RWPE1 (cell line): ENCODE measurements around the gene ZMIZ1.
A peak's percentile ranks its signal among the peaks of the same experiment; 100 is the strongest.

Experiments used
- CTCF ChIA-PET: fragments of 350-600 bp; sonication (Branson Sonifier 250); formaldehyde crosslinking; extraction: SDS; loops from one replicate; lab custom pipeline; 2021; lab: Yijun Ruan, JAX
- POLR2A ChIA-PET: fragments of 400-600 bp; formaldehyde crosslinking; extraction: SDS; loops from one replicate; lab custom pipeline; 2020; ENCODE audit warnings: antibody characterized with exemption; ENCODE audit not compliant: low non-redundant PET; lab: Yijun Ruan, JAX
- DNase-seq: peaks from one replicate; pipeline ENCODE4 v3.0.0; 2012; ENCODE audit warnings: low spot score
- H3K27ac ChIP-seq: fragments of 450-650 bp; 2 replicates; pipeline ENCODE4 v1.5.1; 2017
- CTCF ChIP-seq: fragments of 450-650 bp; conservative IDR thresholded peaks from 2 replicates; pipeline ENCODE4 v1.5.1; 2017; ENCODE audit warnings: low read depth, mild to moderate bottlenecking

ZMIZ1 gene

GRCh38 chr10:79195091-79195923 lies 126.5 kb downstream of the ZMIZ1 start:
- ChIA-PET POLR2A (interaction anchor here (0.5 to 1.0 kb wide), 2 partner anchors 45 to 68 kb away, joined by 5 to 8 read pairs; no protein-coding TSS in a partner anchor), CTCF (interaction anchor here (0.5 to 2.6 kb wide), 60 partner anchors 7 to 1337 kb away, joined by 3 to 42 read pairs (median 4); partner anchors contain the start of gene ZMIZ1)
- peak; percentile 92 for TF ChIP-seq CTCF
- DNase-seq = peak; percentile 87
- peak overlapping the region; percentile 94 for H3K27ac ChIP-seq

GRCh38 chr10:79196470-79197461 lies 128.0 kb downstream of the ZMIZ1 start:
- CTCF ChIA-PET = interaction anchor here (0.6 to 2.6 kb wide), 19 partner anchors 9 to 1150 kb away, joined by 3 to 42 read pairs (median 4); partner anchors contain the start of gene ZMIZ1
- POLR2A ChIA-PET = no interaction called here
- TF ChIP-seq CTCF = peak; percentile 82
- H3K27ac ChIP-seq = peak overlapping the region; percentile 94
- DNase-seq = peak; percentile 71

GRCh38 chr10:79197558-79197957 lies 128.8 kb downstream of the ZMIZ1 start:
- POLR2A ChIA-PET = no interaction called here
- TF ChIP-seq CTCF = no peak
- CTCF ChIA-PET = interaction anchor here (0.6 to 1.4 kb wide), 8 partner anchors 13 to 821 kb away, joined by 3 to 4 read pairs (median 3); no protein-coding TSS in a partner anchor
- DNase-seq = no peak
- peak overlapping the region; percentile 94 for H3K27ac ChIP-seq

- H3K27ac ChIP-seq = peak overlapping the region; percentile 14; the same call in 1 of the 2 replicates
- ChIA-PET CTCF (interaction anchor here (0.7 kb wide), 1 partner anchor 1253 kb away, joined by 3 read pairs; no protein-coding TSS in a partner anchor), POLR2A (no interaction called here)
- TF ChIP-seq CTCF = no peak
- no peak for DNase-seq
These were observed 131.6 kb downstream of the ZMIZ1 start for GRCh38 chr10:79200346-79200745.

- CTCF ChIA-PET = interaction anchor here (0.7 to 0.8 kb wide), 2 partner anchors 134 to 831 kb away, joined by 3 to 6 read pairs; no protein-coding TSS in a partner anchor
- TF ChIP-seq CTCF = no peak
- POLR2A ChIA-PET = no interaction called here
- no peak for DNase-seq
- H3K27ac ChIP-seq = no peak overlapping the region
These were observed 132.9 kb downstream of the ZMIZ1 start for GRCh38 chr10:79201706-79202105.
